GM19468 (cell line): ENCODE measurements around the gene PLPP2.

Source experiments
- ATAC-seq: cut with Tn5 transposase; IDR thresholded peaks from one replicate; pipeline ENCODE4 v1.9.1; 2021; ENCODE audit warnings: mild to moderate bottlenecking, moderate library complexity, moderate number of reproducible peaks; ENCODE audit not compliant: unreplicated experiment; ENCODE audit errors: extremely low read depth

PLPP2 gene

DNA sequence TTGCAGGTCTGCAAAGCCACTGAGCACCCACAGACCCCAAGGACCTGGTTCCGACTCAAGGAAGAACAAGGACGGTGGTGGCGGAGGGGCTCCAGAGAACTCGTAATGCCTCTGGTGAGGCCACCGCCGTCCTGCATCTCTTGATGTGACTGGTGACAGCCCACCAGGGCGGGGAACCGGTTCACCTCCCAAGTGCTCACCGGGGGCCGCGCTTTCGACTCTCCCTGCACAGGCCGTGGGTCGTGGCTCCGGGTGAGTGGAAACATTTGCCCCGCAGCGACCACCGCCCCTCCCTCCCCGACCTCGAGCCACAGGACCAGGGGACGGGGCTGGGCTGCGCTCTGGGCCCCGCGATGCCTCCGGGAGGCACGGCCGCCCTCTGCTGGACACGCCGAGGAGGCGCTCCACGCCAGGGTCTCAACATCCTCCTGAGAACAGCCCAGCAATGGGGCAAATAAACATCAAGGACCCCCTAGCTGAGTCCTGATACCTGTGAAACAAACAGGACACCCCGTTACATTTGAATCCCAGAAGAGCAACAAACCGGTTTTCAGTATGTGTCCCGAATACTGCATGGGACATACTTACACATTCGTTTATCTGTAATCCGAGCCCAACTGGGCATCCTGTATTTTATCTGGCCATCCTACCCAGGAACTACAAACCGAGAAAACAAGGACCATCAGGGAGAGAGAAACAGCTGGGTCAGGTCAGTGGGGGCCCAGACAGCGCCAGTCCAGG is 3.9 kb upstream of the PLPP2 start:
- no peak for ATAC-seq

GRCh38 chr19:294341-294945 is 3.2 kb upstream of the PLPP2 start:
- no peak for ATAC-seq

- no peak for ATAC-seq
Measured at GRCh38 chr19:293436-294110, 2.4 kb upstream of the PLPP2 start.

GRCh38 chr19:292951-293350 is 1.7 kb upstream of the PLPP2 start:
- ATAC-seq = no peak

GRCh38 chr19:292281-292884 is 1.2 kb upstream of the PLPP2 start:
- no peak for ATAC-seq

GRCh38 chr19:291561-292280 is 518 bp upstream of the PLPP2 start:
- ATAC-seq = no peak

DNA sequence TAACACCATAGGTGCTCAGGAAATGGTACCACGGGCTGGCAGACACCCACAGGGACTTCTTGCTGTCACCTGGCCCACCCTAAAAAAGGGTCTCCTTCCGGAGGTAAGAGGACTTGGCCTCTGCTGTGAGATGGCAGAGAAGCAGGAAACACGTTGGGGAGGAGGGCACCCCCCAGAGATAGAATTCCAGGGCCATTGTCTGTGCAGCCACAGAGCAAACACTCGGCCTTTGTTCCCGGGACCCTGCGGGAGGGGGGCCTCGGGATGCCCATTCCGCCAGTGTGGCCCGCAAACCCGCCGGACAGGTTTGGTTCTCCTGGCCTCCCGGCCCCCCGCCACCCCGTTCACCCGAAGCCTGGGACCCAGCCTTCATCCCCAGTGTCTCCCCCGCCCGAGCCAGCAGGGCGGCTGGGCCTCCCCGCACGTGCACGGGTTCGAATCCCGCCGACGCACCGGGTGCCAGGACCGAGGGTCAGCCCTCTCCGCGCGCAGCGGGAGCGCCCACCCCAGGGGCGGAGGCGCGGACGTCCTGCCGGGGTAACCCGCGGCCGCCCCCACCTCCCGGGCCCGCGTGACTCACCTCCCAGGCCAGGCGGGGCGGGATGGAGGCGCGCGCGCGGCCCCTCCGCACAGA is 714 bp downstream of the PLPP2 start:
- no peak for ATAC-seq

- ATAC-seq = no peak
Measured at GRCh38 chr19:289651-290371, 1.4 kb downstream of the PLPP2 start.

- no peak for ATAC-seq
Measured at GRCh38 chr19:288911-289310, 2.3 kb downstream of the PLPP2 start.

- ATAC-seq = no peak
Measured at GRCh38 chr19:287381-287871, 3.8 kb downstream of the PLPP2 start.

- no peak for ATAC-seq
Measured at GRCh38 chr19:283395-283794, 7.8 kb downstream of the PLPP2 start.

DNA sequence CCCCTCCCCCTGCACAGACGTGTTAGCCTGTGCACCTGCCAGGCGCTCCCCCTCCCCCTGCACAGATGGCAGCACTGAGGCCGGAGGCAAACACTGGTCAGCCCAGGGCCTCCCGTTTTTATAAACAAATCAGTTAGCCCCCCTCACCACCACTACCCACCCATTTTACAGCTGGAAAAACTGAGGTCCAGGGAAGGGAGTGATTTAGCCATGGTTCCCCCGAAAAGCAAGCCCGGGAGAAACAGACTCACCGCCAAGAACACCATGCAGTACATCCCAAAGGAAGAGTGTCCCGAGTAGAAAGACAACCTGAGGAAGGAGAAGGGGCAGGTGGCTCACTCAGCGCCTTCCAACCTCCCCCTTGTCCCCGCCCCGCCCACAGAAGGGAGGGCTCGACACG is 8.7 kb downstream of the PLPP2 start:
- no peak for ATAC-seq

GRCh38 chr19:281992-282391 is 9.2 kb downstream of the PLPP2 start:
- no peak for ATAC-seq

DNA sequence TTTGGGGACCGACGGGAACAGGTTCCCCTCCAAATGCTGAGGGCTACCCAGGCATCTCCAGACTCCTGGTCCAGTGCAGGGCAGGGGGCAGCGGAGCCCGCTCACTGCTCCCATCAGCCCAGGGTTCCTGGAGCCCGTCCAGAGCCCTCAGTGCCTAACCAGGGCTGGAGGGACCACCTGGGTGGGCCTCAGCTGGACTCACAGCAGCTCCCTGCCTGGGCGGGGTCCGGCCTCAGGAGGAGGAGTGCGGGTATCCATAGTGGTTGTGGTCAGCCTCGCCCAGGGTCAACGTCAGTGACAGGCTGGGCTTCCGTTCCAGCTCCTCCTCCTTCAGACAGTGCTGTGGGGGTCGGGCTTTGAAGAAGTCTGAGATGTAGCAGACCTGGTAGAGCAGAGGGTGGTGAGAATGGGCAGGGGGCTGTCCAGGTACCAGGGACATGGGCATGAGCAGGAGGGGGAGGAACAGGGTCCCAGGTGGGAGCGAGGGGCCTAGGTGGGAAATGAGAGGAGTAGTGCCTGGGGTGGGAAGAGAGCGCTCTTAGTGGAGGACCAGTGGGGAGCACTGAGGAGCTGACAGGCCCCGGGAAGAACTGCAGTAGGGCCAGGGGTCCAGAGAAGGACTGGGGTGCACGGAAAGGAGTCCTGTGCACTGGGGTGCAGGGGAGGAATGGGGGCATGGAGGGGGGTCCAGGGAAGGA is 9.9 kb downstream of the PLPP2 start:
- no peak for ATAC-seq

DNA sequence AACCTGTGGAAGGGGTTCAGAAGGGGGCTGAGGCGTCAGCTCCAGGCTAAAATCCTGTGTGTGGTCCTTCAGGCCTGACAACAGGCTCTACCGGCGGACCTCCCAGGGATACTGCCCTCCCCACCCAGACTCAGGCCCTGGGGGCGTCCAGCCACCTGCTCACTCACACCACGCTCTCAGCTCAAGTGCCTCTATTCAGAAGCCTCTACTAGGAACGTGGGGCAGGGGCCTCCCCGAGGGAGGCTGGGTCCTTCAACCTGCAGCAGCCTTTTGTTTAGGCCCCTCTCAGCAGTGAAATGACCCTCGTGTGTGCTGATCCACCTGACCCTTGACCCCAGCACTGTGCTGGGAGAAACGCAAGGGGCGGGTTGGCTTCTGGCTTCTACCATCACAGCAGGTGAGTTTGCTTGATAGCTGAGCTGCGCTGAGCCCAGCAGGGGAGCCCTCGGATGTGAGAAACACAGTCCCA is 10.6 kb downstream of the PLPP2 start:
- ATAC-seq = no peak

DNA sequence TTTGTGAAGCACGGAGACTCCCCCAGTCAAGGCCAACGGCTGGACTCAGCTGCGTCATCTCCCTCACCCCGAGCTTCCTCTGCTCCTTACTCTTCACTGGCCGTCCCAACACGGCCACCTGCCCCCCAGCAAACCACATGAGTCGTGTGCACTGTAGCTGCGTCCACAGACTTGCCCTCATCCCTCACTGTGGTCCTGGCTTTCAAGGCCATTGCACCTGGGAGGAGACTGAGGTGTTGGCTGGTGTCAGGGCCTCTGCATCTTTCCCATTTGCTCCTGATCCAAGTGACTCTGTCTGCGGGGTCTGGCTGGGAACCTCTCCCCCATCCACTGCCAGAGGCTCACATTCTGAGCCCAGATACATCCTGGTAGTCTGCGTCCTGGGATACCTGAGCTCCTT is 11.5 kb downstream of the PLPP2 start:
- no peak for ATAC-seq

DNA sequence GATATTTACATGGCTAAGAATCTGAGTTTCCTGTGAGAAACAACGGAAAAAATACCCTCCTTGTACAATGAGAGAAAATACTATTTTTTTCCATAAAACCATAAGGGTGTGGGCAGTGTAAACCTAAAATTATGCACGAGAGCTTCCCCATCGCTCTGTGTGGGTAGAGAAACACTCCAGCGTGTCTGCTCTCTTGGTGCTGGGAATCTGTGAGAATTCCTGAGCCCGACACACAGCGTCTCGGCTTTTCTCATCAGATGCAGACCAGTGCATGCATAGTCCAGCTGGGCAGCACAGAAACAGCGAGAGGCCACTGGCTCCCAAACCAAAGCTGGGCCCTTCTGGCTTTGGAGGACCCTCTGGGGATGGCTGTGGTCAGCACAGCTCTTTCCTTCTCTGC is 12.0 kb downstream of the PLPP2 start:
- no peak for ATAC-seq

GRCh38 chr19:277581-278165 is 13.5 kb downstream of the PLPP2 start:
- no peak for ATAC-seq
